Daoy (cell line): ENCODE data around the gene BICD1. TPM values are rescaled to one million over a fixed set of nuclear protein-coding genes. Genes with fewer than 3 reads are reported as not detected.
A peak's percentile ranks its signal among the peaks of the same experiment; 100 is the strongest.
"Not testable (repeated sequence)": the region's sequence is repeated elsewhere in the genome, so short reads cannot be mapped to it uniquely, and the experiment has no call there.

Experiments used
- DNase-seq: peaks from one replicate; pipeline ENCODE4 v3.0.0-alpha.2; 2015; ENCODE audit warnings: low read depth
- total RNA-seq: library from RNA; depleted of rRNA; stranded (reverse); fragments of >200 nt; shearing (Covaris generic); gene quantifications from 2 replicates; pipeline ENCODE4 v1.2.3, GENCODE V29; 2014; rRNA removed

BICD1 gene
- 7.3 and 14.2 TPM in 2 replicates for total RNA-seq

GRCh38 chr12:32106517-32107358, at the start of gene BICD1:
Gene BICD1 (plus strand): TSS chr12:32106847. CDS start chr12:32107332, 485 bp downstream.
- DNase-seq: peak; percentile 95

GRCh38 chr12:32061033-32061432, 45.6 kb upstream of the BICD1 start:
- DNase-seq: no peak

GRCh38 chr12:32062881-32063280, 43.8 kb upstream of the BICD1 start:
- DNase-seq: no peak

- no peak for DNase-seq
Observed at GRCh38 chr12:32063796-32064195, 42.9 kb upstream of the BICD1 start.

- DNase-seq: no peak
Observed at GRCh38 chr12:32066206-32066605, 40.4 kb upstream of the BICD1 start.

- DNase-seq: peak; percentile 10
Observed at GRCh38 chr12:32069071-32069470, 37.6 kb upstream of the BICD1 start.

GRCh38 chr12:32069731-32070130, 36.9 kb upstream of the BICD1 start:
- no peak for DNase-seq

- DNase-seq: no peak
Observed at GRCh38 chr12:32070370-32070769, 36.3 kb upstream of the BICD1 start.

GRCh38 chr12:32072102-32072501, 34.5 kb upstream of the BICD1 start:
- no peak for DNase-seq

- no peak for DNase-seq
Observed at GRCh38 chr12:32074432-32074831, 32.2 kb upstream of the BICD1 start.

- DNase-seq: no peak
Observed at GRCh38 chr12:32076941-32077340, 29.7 kb upstream of the BICD1 start.

- no peak for DNase-seq
Observed at GRCh38 chr12:32080435-32080834, 26.2 kb upstream of the BICD1 start.

- DNase-seq: peak; percentile 25
Observed at GRCh38 chr12:32083489-32083888, 23.2 kb upstream of the BICD1 start.

- no peak for DNase-seq
Observed at GRCh38 chr12:32084017-32084688, 22.5 kb upstream of the BICD1 start.

GRCh38 chr12:32084753-32085152, 21.9 kb upstream of the BICD1 start:
- DNase-seq: no peak

- DNase-seq: no peak
Observed at GRCh38 chr12:32087306-32087705, 19.3 kb upstream of the BICD1 start.

GRCh38 chr12:32089156-32089555, 17.5 kb upstream of the BICD1 start:
- DNase-seq: no peak

- peak; percentile 67 for DNase-seq
Observed at GRCh38 chr12:32089586-32089985, 17.1 kb upstream of the BICD1 start.

GRCh38 chr12:32091696-32092095, 15.0 kb upstream of the BICD1 start:
- no peak for DNase-seq

GRCh38 chr12:32098112-32098511, 8.5 kb upstream of the BICD1 start:
- DNase-seq: no peak

- DNase-seq: not testable (repeated sequence)
Observed at GRCh38 chr12:32099275-32099674, 7.4 kb upstream of the BICD1 start.

- no peak for DNase-seq
Observed at GRCh38 chr12:32100361-32100760, 6.3 kb upstream of the BICD1 start.

- DNase-seq: no peak
Observed at GRCh38 chr12:32100888-32101287, 5.8 kb upstream of the BICD1 start.
